ENCODE measurements around the gene EDRF1. TPM values are rescaled to one million over a fixed set of nuclear protein-coding genes. Genes with fewer than 3 reads are reported as not detected.

Gene EDRF1
- total RNA-seq, 1 donor from 2014 or later: 18.1 TPM

GRCh38 chr10:125727436-125727835, 7.9 kb downstream of the EDRF1 start:
- Histone ChIP-seq H3K4me3 (no peak overlapping the region), H3K9me3 (no peaks in the 10 kb centered on the region), H3K27me3 (ENCODE audit: low read depth) (no peaks in the 10 kb centered on the region), H3K4me1 (peaks cover 5% of the 10 kb centered on the region), H3K36me3 (peaks cover 100% of the 10 kb centered on the region), H3K27ac (no peak overlapping the region)
- DNase-seq (no peak), ATAC-seq (no peak)
- TF ChIP-seq, protein P1, sequence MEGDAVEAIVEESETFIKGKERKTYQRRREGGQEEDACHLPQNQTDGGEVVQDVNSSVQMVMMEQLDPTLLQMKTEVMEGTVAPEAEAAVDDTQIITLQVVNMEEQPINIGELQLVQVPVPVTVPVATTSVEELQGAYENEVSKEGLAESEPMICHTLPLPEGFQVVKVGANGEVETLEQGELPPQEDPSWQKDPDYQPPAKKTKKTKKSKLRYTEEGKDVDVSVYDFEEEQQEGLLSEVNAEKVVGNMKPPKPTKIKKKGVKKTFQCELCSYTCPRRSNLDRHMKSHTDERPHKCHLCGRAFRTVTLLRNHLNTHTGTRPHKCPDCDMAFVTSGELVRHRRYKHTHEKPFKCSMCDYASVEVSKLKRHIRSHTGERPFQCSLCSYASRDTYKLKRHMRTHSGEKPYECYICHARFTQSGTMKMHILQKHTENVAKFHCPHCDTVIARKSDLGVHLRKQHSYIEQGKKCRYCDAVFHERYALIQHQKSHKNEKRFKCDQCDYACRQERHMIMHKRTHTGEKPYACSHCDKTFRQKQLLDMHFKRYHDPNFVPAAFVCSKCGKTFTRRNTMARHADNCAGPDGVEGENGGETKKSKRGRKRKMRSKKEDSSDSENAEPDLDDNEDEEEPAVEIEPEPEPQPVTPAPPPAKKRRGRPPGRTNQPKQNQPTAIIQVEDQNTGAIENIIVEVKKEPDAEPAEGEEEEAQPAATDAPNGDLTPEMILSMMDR (IDR thresholded peaks at IDR 0.05): no peak
- intact Hi-C loops (cut with DNase I): no loop called here

GRCh38 chr10:125734148-125734547, 14.6 kb downstream of the EDRF1 start:
- no peaks in the 10 kb centered on the region for H3K9me3 ChIP-seq
- no peaks in the 10 kb centered on the region for H3K27me3 ChIP-seq (ENCODE audit: low read depth)
- TF ChIP-seq, protein P1 (IDR thresholded peaks at IDR 0.05): no peak
- intact Hi-C loops (cut with DNase I): no loop called here
- peaks cover 100% of the 10 kb centered on the region for H3K36me3 ChIP-seq
- no peaks in the 10 kb centered on the region for H3K4me1 ChIP-seq
- no peak overlapping the region for H3K27ac ChIP-seq
- ATAC-seq (no peak), DNase-seq (no peak)
- no peak overlapping the region for H3K4me3 ChIP-seq

DNA sequence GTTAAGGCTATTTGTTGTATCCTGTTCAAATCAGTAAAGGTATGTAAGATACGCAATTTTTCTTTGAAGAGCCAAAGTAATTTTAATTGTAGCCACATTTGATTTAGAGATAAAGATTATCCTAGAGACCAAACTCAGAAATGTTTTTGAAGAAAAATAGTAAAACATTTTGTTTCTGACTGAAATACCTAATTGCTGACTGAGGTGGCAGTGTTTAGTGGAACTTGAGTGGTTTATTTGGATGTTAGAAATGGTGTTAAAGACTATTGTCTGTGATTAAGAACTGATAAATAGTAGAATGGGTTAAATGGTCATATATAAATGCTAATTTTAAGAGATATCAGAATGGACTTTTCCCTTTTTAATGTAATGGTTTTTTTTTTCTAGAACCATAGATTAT, 15.3 kb downstream of the EDRF1 start:
- H3K9me3 ChIP-seq: no peaks in the 10 kb centered on the region
- TF ChIP-seq, protein P1 (IDR thresholded peaks at IDR 0.05): no peak
- DNase-seq (no peak), ATAC-seq (no peak)
- no peaks in the 10 kb centered on the region for H3K4me1 ChIP-seq
- no peak overlapping the region for H3K4me3 ChIP-seq
- no peak overlapping the region for H3K27ac ChIP-seq
- no peaks in the 10 kb centered on the region for H3K27me3 ChIP-seq (ENCODE audit: low read depth)
- H3K36me3 ChIP-seq: peaks cover 100% of the 10 kb centered on the region
- intact Hi-C loops (cut with DNase I): no loop called here

GRCh38 chr10:125738206-125738605, 18.7 kb downstream of the EDRF1 start:
- intact Hi-C loops (cut with DNase I): no loop called here
- TF ChIP-seq, protein P1 (IDR thresholded peaks at IDR 0.05): no peak
- Histone ChIP-seq H3K27me3 (ENCODE audit: low read depth) (no peaks in the 10 kb centered on the region), H3K4me1 (no peaks in the 10 kb centered on the region), H3K27ac (no peak overlapping the region), H3K4me3 (no peak overlapping the region), H3K36me3 (peaks cover 99% of the 10 kb centered on the region), H3K9me3 (no peaks in the 10 kb centered on the region)
- ATAC-seq: no peak
- no peak for DNase-seq

DNA sequence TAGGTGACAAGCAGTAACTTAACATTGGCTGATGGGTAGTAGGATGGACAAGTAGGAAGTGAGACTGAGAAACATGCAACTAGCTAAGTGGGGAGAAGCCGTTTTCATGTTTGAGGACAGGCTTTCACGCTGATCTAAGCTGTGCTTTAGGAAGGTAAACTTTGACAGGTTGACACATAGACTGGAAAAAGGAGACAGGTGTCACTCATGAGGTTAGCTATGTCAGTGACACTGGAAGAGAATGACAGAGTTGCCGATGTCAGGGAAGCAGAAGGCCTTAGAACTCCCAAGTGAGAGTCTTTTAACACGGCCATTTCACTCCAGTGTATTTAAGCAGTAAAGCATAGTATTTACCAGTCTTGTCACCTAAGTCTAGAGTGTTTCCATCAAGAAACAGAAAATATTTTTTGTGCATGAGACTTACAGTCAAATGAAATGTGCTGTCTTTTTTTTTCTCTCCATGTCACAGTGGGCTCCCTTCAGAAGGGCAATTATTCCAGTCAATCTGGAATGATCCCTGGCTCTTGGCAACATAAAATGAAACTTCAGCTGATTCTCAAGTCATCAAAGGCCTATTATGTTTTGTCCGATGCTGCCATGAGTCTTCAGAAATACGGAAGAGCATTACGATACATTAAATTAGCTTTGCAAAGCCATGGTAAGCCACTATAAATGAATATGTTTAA, 20.6 kb downstream of the EDRF1 start:
- H3K27ac ChIP-seq: no peak overlapping the region
- H3K36me3 ChIP-seq: peaks cover 99% of the 10 kb centered on the region
- no peaks in the 10 kb centered on the region for H3K9me3 ChIP-seq
- intact Hi-C loops (cut with DNase I): no loop called here
- no peak for DNase-seq
- H3K4me1 ChIP-seq: no peaks in the 10 kb centered on the region
- H3K4me3 ChIP-seq: no peak overlapping the region
- no peaks in the 10 kb centered on the region for H3K27me3 ChIP-seq (ENCODE audit: low read depth)
- TF ChIP-seq, protein P1 (IDR thresholded peaks at IDR 0.05): no peak
- no peak for ATAC-seq
